H1 (cell line): ENCODE data around the gene CCNY. TPM values are rescaled to one million over a fixed set of nuclear protein-coding genes. Genes with fewer than 3 reads are reported as not detected.

Experiments used
- CTCF ChIA-PET: fragments of 300-600 bp; sonication (Branson Sonifier 250); formaldehyde crosslinking; loops from one replicate; lab custom pipeline; 2021; ENCODE audit not compliant: partially characterized antibody; lab: Charles Lee
- POLR2A ChIA-PET: fragments of 300-600 bp; sonication (Branson Sonifier 250); formaldehyde crosslinking; loops from one replicate; lab custom pipeline; 2021; ENCODE audit warnings: inconsistent platforms; ENCODE audit not compliant: partially characterized antibody; lab: Charles Lee
- DNase-seq, 2 experiments: peaks; one replicate each; pipeline versions ENCODE4 v3.0.0 to v3.0.0-alpha.2; 2010 to 2022; ENCODE audit warnings: low spot score in 2 of 2, low read depth in 1 of 2, mixed read lengths in 1 of 2
- FAIRE-seq: peaks from 2 replicates; lab custom pipeline; 2011; peaks lifted over from hg19 to GRCh38; lab: Jason Lieb, UNC
- H2AFZ ChIP-seq: 2 replicates; pipeline ENCODE4 v1.8.1; 2012; ENCODE audit warnings: low read length, inconsistent platforms
- H2AK5ac ChIP-seq: 2 replicates; pipeline ENCODE4 v1.6.1; 2013; ENCODE audit warnings: low read depth, low read length
- H2BK120ac ChIP-seq: replicated peaks from 2 replicates; pipeline ENCODE3; 2013; ENCODE audit warnings: low read depth, low read length, inconsistent platforms
- H2BK12ac ChIP-seq: 2 replicates; pipeline ENCODE4 v1.6.1; 2013; ENCODE audit warnings: low read depth, low read length
- H2BK15ac ChIP-seq: 2 replicates; pipeline ENCODE4 v1.6.1; 2013; ENCODE audit warnings: low read length
- H2BK20ac ChIP-seq: 2 replicates; pipeline ENCODE4 v1.6.1; 2013; ENCODE audit warnings: low read length
- H2BK5ac ChIP-seq: 2 replicates; pipeline ENCODE4 v1.6.1; 2013; ENCODE audit warnings: low read depth, low read length
- H3K14ac ChIP-seq: 2 replicates; pipeline ENCODE4 v1.6.1; 2013; ENCODE audit warnings: inconsistent platforms; ENCODE audit not compliant: insufficient read length
- H3K18ac ChIP-seq: 2 replicates; pipeline ENCODE4 v1.6.1; 2013; ENCODE audit warnings: low read length; ENCODE audit errors: extremely low read depth
- H3K23ac ChIP-seq: 2 replicates; pipeline ENCODE4 v1.6.1; 2013; ENCODE audit warnings: inconsistent platforms; ENCODE audit not compliant: insufficient read length
- H3K23me2 ChIP-seq: 2 replicates; pipeline ENCODE4 v1.6.1; 2013; ENCODE audit warnings: low read depth, low read length
- H3K27ac ChIP-seq: 2 replicates; pipeline ENCODE4 v1.6.1; 2011; ENCODE audit warnings: low read depth, low read length, inconsistent platforms
- H3K27me3 ChIP-seq, 4 experiments: replicated peaks in 1 of 4; 1 replicate in 1 of 4; 2 replicates in 3 of 4; pipeline versions ENCODE4 v1.6.1 to v1.8.1; 2011 to 2013; ENCODE audit warnings: low read length in 3 of 4, mild to moderate bottlenecking in 3 of 4, inconsistent platforms in 2 of 4, mixed read lengths in 2 of 4, moderate library complexity in 1 of 4; ENCODE audit not compliant: control insufficient read depth in 3 of 4, insufficient read depth in 3 of 4; ENCODE audit errors: extremely low read depth in 1 of 4
- H3K36me3 ChIP-seq, 4 experiments: 2 replicates each; pipeline versions ENCODE4 v1.6.1 to v1.8.1; 2011 to 2013; ENCODE audit warnings: mild to moderate bottlenecking in 4 of 4, low read length in 3 of 4, moderate library complexity in 2 of 4, control low read depth in 1 of 4, inconsistent platforms in 1 of 4; ENCODE audit not compliant: insufficient read depth in 4 of 4, control insufficient read depth in 2 of 4
- H3K4ac ChIP-seq: replicated peaks from 2 replicates; pipeline ENCODE3; 2013; ENCODE audit warnings: low read length, low read depth, mixed read lengths, inconsistent platforms; ENCODE audit not compliant: insufficient read length
- H3K4me1 ChIP-seq, 4 experiments: replicated peaks in 1 of 4; 1 replicate in 1 of 4; 2 replicates in 3 of 4; pipeline versions ENCODE4 v1.6.1 to v1.8.1; 2011 to 2013; ENCODE audit warnings: low read length in 3 of 4, inconsistent platforms in 2 of 4, mixed read lengths in 1 of 4; ENCODE audit not compliant: insufficient read depth in 4 of 4, control insufficient read depth in 3 of 4
- H3K4me2 ChIP-seq, 2 experiments: 2 replicates each; pipeline versions ENCODE4 v1.6.1 to v1.8.1; 2011 to 2013; ENCODE audit warnings: low read depth in 2 of 2, low read length in 2 of 2, control low read depth in 1 of 2, inconsistent platforms in 1 of 2, mild to moderate bottlenecking in 1 of 2; ENCODE audit not compliant: insufficient read depth in 1 of 2
- H3K4me3 ChIP-seq, 4 experiments: fragments of 200-600, 300-600 bp in 1 of 4; sonication (generic), shearing (Covaris generic), sonication (Bioruptor Twin) in 1 of 4; 2 replicates each; pipeline versions ENCODE4 v1.5.1 to v1.8.1; 2011 to 2016; ENCODE audit warnings: low read length in 4 of 4, low read depth in 3 of 4, control low read depth in 2 of 4, inconsistent platforms in 2 of 4, mild to moderate bottlenecking in 2 of 4, mixed read lengths in 1 of 4, moderate library complexity in 1 of 4; ENCODE audit not compliant: insufficient read depth in 2 of 4; ENCODE audit errors: extremely low read depth in 1 of 4
- H3K56ac ChIP-seq: replicated peaks from 2 replicates; pipeline ENCODE3; 2013; ENCODE audit warnings: low read depth, mild to moderate bottlenecking, mixed read lengths, low read length, inconsistent platforms; ENCODE audit not compliant: insufficient read length
- H3K79me1 ChIP-seq: 2 replicates; pipeline ENCODE4 v1.6.1; 2013; ENCODE audit warnings: low read depth, low read length, control low read depth
- H3K79me2 ChIP-seq, 2 experiments: 2 replicates each; pipeline versions ENCODE4 v1.6.1 to v1.8.1; 2012 to 2013; ENCODE audit warnings: low read length in 2 of 2, mild to moderate bottlenecking in 2 of 2, inconsistent platforms in 1 of 2; ENCODE audit not compliant: insufficient read depth in 2 of 2, control insufficient read depth in 1 of 2
- H3K9ac ChIP-seq, 4 experiments: replicated peaks in 1 of 4; 1 replicate in 1 of 4; 2 replicates in 3 of 4; pipeline versions ENCODE4 v1.6.1 to v1.8.1; 2011 to 2013; ENCODE audit warnings: low read depth in 3 of 4, low read length in 3 of 4, control low read depth in 2 of 4, mild to moderate bottlenecking in 2 of 4, moderate library complexity in 2 of 4, inconsistent platforms in 1 of 4; ENCODE audit errors: extremely low read depth in 1 of 4
- H3K9me3 ChIP-seq, 2 experiments: 2 replicates each; pipeline versions ENCODE4 v1.6.1 to v1.8.1; 2012 to 2013; ENCODE audit warnings: mild to moderate bottlenecking in 2 of 2, moderate library complexity in 2 of 2, control low read depth in 1 of 2, inconsistent platforms in 1 of 2, low read depth in 1 of 2, low read length in 1 of 2, mixed read lengths in 1 of 2; ENCODE audit not compliant: insufficient read depth in 2 of 2
- H4K20me1 ChIP-seq, 2 experiments: replicated peaks in 1 of 2; 2 replicates each; pipeline versions ENCODE3 to v1.8.1; 2011 to 2013; ENCODE audit warnings: inconsistent platforms in 2 of 2, low read length in 2 of 2, mild to moderate bottlenecking in 1 of 2; ENCODE audit not compliant: insufficient read depth in 2 of 2, control insufficient read depth in 1 of 2
- H4K5ac ChIP-seq: 2 replicates; pipeline ENCODE4 v1.6.1; 2013; ENCODE audit warnings: low read length, low read depth, mixed read lengths, inconsistent platforms; ENCODE audit not compliant: insufficient read length
- H4K8ac ChIP-seq: 2 replicates; pipeline ENCODE4 v1.8.0; 2013; ENCODE audit warnings: mild to moderate bottlenecking, moderate library complexity, low read length, inconsistent platforms; ENCODE audit not compliant: insufficient read depth; ENCODE audit errors: extremely low read depth
- H4K91ac ChIP-seq: replicated peaks from 2 replicates; pipeline ENCODE3; 2013; ENCODE audit warnings: low read length, mixed read lengths, inconsistent platforms; ENCODE audit not compliant: insufficient read length
- CBX8 ChIP-seq: fragments of 300-800, 300-1000 bp; sonication (generic); IDR thresholded peaks from 2 replicates; pipeline ENCODE4 v1.7.1; 2016; ENCODE audit warnings: low read depth, low read length, borderline replicate concordance
- GTF2F1 ChIP-seq: IDR thresholded peaks from 2 replicates; pipeline ENCODE4 v1.6.1; 2012; ENCODE audit warnings: low read depth, low read length, improper control_type of control experiment, borderline replicate concordance
- MAFK ChIP-seq: IDR thresholded peaks from 2 replicates; pipeline ENCODE4 v1.6.1; 2012; ENCODE audit warnings: low read depth, mild to moderate bottlenecking, improper control_type of control experiment, low read length
- RAD21 ChIP-seq, 2 experiments: IDR thresholded peaks in 1 of 2; conservative IDR thresholded peaks in 1 of 2; 2 replicates each; pipeline ENCODE4 v1.6.1; 2011; ENCODE audit warnings: low read depth in 2 of 2, low read length in 2 of 2, improper control_type of control experiment in 1 of 2, inconsistent platforms in 1 of 2, mild to moderate bottlenecking in 1 of 2, moderate library complexity in 1 of 2
- SRF ChIP-seq: IDR thresholded peaks from 2 replicates; pipeline ENCODE4 v1.6.1; 2011; ENCODE audit warnings: mild to moderate bottlenecking, low read depth, low read length, moderate library complexity
- SUZ12 ChIP-seq: fragments of 200-600 bp; sonication (generic); IDR thresholded peaks from 2 replicates; pipeline ENCODE4 v1.6.1; 2012; ENCODE audit warnings: mild to moderate bottlenecking, inconsistent platforms, low read length, moderate library complexity, mixed read lengths
- WGBS, 2 experiments: shearing (Covaris generic) in 1 of 2; methylation state at CpG; one replicate each; pipeline versions ENCODE4 v1.1.6 to v1.1.7; 2013 to 2015; ENCODE audit warnings: low lambda C conversion rate in 2 of 2, mixed read lengths in 2 of 2, inconsistent platforms in 1 of 2, low coverage in 1 of 2, missing lambda C conversion rate in 1 of 2; ENCODE audit not compliant: insufficient replicate concordance in 2 of 2, insufficient coverage in 1 of 2, insufficient read length in 1 of 2; ENCODE audit errors: extremely low coverage in 1 of 2, missing lambda C conversion rate in 1 of 2; 5-methylcytosine and 5-hydroxymethylcytosine counted together
- polyA plus RNA-seq, 7 experiments: library from polyadenylated mRNA; depleted of rRNA in 3 of 7; stranded (reverse) in 5 of 7; unstranded in 2 of 7; fragments of >200 nt in 5 of 7; fragments of 200-250 nt in 2 of 7; gene quantifications; 1 replicate in 5 of 7; 2 replicates in 1 of 7; 4 replicates in 1 of 7; pipeline versions ENCODE4 v1.2.1 to v1.2.3, GENCODE V29; 2011 to 2013; ENCODE audit warnings: missing spikeins in 2 of 7, mixed read lengths in 2 of 7
- total RNA-seq: library from RNA; stranded (reverse); fragmentation: NEBNext Ultra II Directional; extraction: Animal tissue kit (Norgen Biotek cat#: 25700); gene quantifications from 2 replicates; pipeline ENCODE4 v1.2.1, GENCODE V29; 2021
- TF ChIP-seq, protein P1 (sequence below), 3 experiments: IDR thresholded peaks; 1 replicate in 2 of 3; 2 replicates in 1 of 3; pipeline versions ENCODE4 v1.5.1 to v1.6.1; 2011; ENCODE audit warnings: low read length in 3 of 3, mild to moderate bottlenecking in 3 of 3, inconsistent platforms in 2 of 3, low read depth in 1 of 3, moderate library complexity in 1 of 3; ENCODE audit not compliant: insufficient read depth in 1 of 3; ENCODE audit errors: control extremely low read depth in 1 of 3
- TF ChIP-seq, protein P2 (sequence below): IDR thresholded peaks from 2 replicates; pipeline ENCODE4 v1.6.1; 2012; ENCODE audit warnings: inconsistent platforms

The CCNY gene
- total and polyA plus RNA-seq, 2 of the 8 experiments (the other 6 are each of a cell fraction or from before 2014, with no cell fraction given) = 25.3 to 68.2 TPM

- Histone ChIP-seq H4K91ac (no peak overlapping the region), H3K9me3 (no peaks in the 10 kb centered on the region), H2AK5ac (no peak overlapping the region), H3K4me2 (no peak overlapping the region), H3K79me2 (no peaks in the 10 kb centered on the region), H3K23ac (no peak overlapping the region), H2BK12ac (0 out of 2 replicates have a peak overlapping the region, but pooled peaks have one; percentile 87), H2BK15ac (no peak overlapping the region; the same call in 1 of the 2 replicates), H2AFZ (no peak overlapping the region), H3K4me1 (peaks cover 6 to 17% (median 12%) of the 10 kb centered on the region in 4 experiments; a peak in 6 of 7 replicates), H3K4me3 (no peak overlapping the region), H3K36me3 (no peaks in the 10 kb centered on the region), H4K5ac (no peak overlapping the region), H3K9ac (no peak overlapping the region), H2BK5ac (0 out of 2 replicates have a peak overlapping the region, but pooled peaks have one; percentile 24), H3K4ac (no peak overlapping the region), H2BK20ac (no peak overlapping the region), H3K56ac (no peak overlapping the region), H3K14ac (no peak overlapping the region), H2BK120ac (peak overlapping the region; percentile 43), H3K23me2 (peaks cover 5% of the 10 kb centered on the region; the same call in 1 of the 2 replicates), H3K79me1 (no peaks in the 10 kb centered on the region), H3K18ac (no peak overlapping the region), H4K8ac (no peak overlapping the region), H3K27me3 (no peaks in the 10 kb centered on the region), H4K20me1 (no peaks in the 10 kb centered on the region), H3K27ac (no peak overlapping the region)
- FAIRE-seq (peak; percentile 19), DNase-seq (no peak)
- ChIA-PET POLR2A (no interaction called here), CTCF (interaction anchor here (1.0 to 2.1 kb wide), 3 partner anchors 14 to 37 kb away, joined by 3 to 5 read pairs (median 4); no protein-coding TSS in a partner anchor)
- TF ChIP-seq SRF (no peak), SUZ12 (no peak), CBX8 (no peak), GTF2F1 (no peak), RAD21 (IDR thresholded peaks at IDR 0.05 in 1 of 2, conservative IDR thresholded peaks at IDR 0.05 in 1 of 2; ENCODE audit: low read depth in 2 of 2, low read length in 2 of 2) (peak in 1 of 2 experiments; percentile 42; a peak in 3 of 4 replicates), MAFK (no peak)
- TF ChIP-seq, protein P1, sequence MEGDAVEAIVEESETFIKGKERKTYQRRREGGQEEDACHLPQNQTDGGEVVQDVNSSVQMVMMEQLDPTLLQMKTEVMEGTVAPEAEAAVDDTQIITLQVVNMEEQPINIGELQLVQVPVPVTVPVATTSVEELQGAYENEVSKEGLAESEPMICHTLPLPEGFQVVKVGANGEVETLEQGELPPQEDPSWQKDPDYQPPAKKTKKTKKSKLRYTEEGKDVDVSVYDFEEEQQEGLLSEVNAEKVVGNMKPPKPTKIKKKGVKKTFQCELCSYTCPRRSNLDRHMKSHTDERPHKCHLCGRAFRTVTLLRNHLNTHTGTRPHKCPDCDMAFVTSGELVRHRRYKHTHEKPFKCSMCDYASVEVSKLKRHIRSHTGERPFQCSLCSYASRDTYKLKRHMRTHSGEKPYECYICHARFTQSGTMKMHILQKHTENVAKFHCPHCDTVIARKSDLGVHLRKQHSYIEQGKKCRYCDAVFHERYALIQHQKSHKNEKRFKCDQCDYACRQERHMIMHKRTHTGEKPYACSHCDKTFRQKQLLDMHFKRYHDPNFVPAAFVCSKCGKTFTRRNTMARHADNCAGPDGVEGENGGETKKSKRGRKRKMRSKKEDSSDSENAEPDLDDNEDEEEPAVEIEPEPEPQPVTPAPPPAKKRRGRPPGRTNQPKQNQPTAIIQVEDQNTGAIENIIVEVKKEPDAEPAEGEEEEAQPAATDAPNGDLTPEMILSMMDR (IDR thresholded peaks at IDR 0.05; ENCODE audit: control extremely low read depth in 1 of 3, insufficient read depth in 1 of 3, low read depth in 1 of 3, low read length in 3 of 3) = peak; percentile 40 to 44 (median 40)
- TF ChIP-seq, protein P2, sequence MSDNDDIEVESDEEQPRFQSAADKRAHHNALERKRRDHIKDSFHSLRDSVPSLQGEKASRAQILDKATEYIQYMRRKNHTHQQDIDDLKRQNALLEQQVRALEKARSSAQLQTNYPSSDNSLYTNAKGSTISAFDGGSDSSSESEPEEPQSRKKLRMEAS = no peak
- 78% methylated on average over 6 of the region's 6 CpGs; no CpG with 5 or more reads in 1 of the 2 experiments for WGBS, 2 experiments
Measured at GRCh38 chr10:35598379-35598778, 262.1 kb downstream of the CCNY start.
